Activated naive CD8-positive, alpha-beta T cell treated with anti-CD3 and anti-CD28 coated beads for 36 hours (primary cell): Measurements from ENCODE around the gene CNR1. TPM values are rescaled to one million over a fixed set of nuclear protein-coding genes. Genes with fewer than 3 reads are reported as not detected.
"Not testable (repeated sequence)": the region's sequence is repeated elsewhere in the genome, so short reads cannot be mapped to it uniquely, and the experiment has no call there.

Source experiments
- DNase-seq: peaks from one replicate; pipeline ENCODE4 v3.0.0; 2021
- H3K27ac Mint-ChIP-seq: one replicate; pipeline ENCODE4 v1.8.0; 2022; ENCODE audit warnings: mild to moderate bottlenecking, moderate library complexity, mixed read lengths
- H3K27me3 Mint-ChIP-seq: one replicate; pipeline ENCODE4 v1.8.0; 2022; ENCODE audit warnings: mild to moderate bottlenecking, mixed read lengths
- H3K36me3 Mint-ChIP-seq: one replicate; pipeline ENCODE4 v1.8.0; 2021; ENCODE audit warnings: mild to moderate bottlenecking, mixed read lengths
- H3K4me1 Mint-ChIP-seq: one replicate; pipeline ENCODE4 v1.8.0; 2021; ENCODE audit warnings: mixed read lengths
- H3K4me3 Mint-ChIP-seq: one replicate; pipeline ENCODE4 v1.8.0; 2022; ENCODE audit warnings: mild to moderate bottlenecking, moderate library complexity, mixed read lengths
- H3K9me3 Mint-ChIP-seq: one replicate; pipeline ENCODE4 v1.8.0; 2022; ENCODE audit warnings: mixed read lengths
- total RNA-seq, 2 experiments: library from RNA; stranded (reverse); gene quantifications; one replicate each; pipeline ENCODE4 v1.2.3, GENCODE V29; 2021

CNR1 gene
- total RNA-seq: not detected

GRCh38 chr6:88165844-88166492 lies at the start of gene CNR1:
TSS of gene CNR1 (minus strand) at chr6:88166347. CDS start at chr6:88145274, 21,073 bp downstream.
- H3K4me3 Mint-ChIP-seq: peak within 1 kb of the TSS; percentile 75
- no peaks in the 10 kb centered on the region for H3K9me3 Mint-ChIP-seq
- DNase-seq: peak; percentile 8
- H3K27ac Mint-ChIP-seq: no peak within 1 kb of the TSS
- peaks cover 73% of the 10 kb centered on the region for H3K27me3 Mint-ChIP-seq
- H3K36me3 Mint-ChIP-seq: no peaks in the 10 kb centered on the region
- peaks cover 13% of the 10 kb centered on the region for H3K4me1 Mint-ChIP-seq

GRCh38 chr6:88211446-88211845 lies 45.3 kb upstream of the CNR1 start:
- H3K36me3 Mint-ChIP-seq: no peaks in the 10 kb centered on the region
- H3K27me3 Mint-ChIP-seq: no peaks in the 10 kb centered on the region
- H3K9me3 Mint-ChIP-seq: no peaks in the 10 kb centered on the region
- no peak overlapping the region for H3K4me3 Mint-ChIP-seq
- no peaks in the 10 kb centered on the region for H3K4me1 Mint-ChIP-seq
- H3K27ac Mint-ChIP-seq: no peak overlapping the region
- no peak for DNase-seq

GRCh38 chr6:88209301-88209700 lies 43.2 kb upstream of the CNR1 start:
- DNase-seq: no peak
- no peaks in the 10 kb centered on the region for H3K4me1 Mint-ChIP-seq
- peaks cover 11% of the 10 kb centered on the region for H3K9me3 Mint-ChIP-seq
- H3K27me3 Mint-ChIP-seq: no peaks in the 10 kb centered on the region
- no peak overlapping the region for H3K27ac Mint-ChIP-seq
- H3K4me3 Mint-ChIP-seq: no peak overlapping the region
- H3K36me3 Mint-ChIP-seq: no peaks in the 10 kb centered on the region

GRCh38 chr6:88208726-88209125 lies 42.6 kb upstream of the CNR1 start:
- H3K27ac Mint-ChIP-seq: no peak overlapping the region

GRCh38 chr6:88201734-88202133 lies 35.6 kb upstream of the CNR1 start:
- not testable (repeated sequence) for DNase-seq, H3K27me3 Mint-ChIP-seq, H3K4me1 Mint-ChIP-seq, H3K27ac Mint-ChIP-seq, H3K36me3 Mint-ChIP-seq, H3K4me3 Mint-ChIP-seq
- H3K9me3 Mint-ChIP-seq: peaks cover 29% of the 10 kb centered on the region

More at GRCh38 chr6:88208726-88209125, 42.6 kb upstream of the CNR1 start:
- Mint-ChIP-seq H3K27me3 (no peaks in the 10 kb centered on the region), H3K4me1 (no peaks in the 10 kb centered on the region), H3K36me3 (no peaks in the 10 kb centered on the region), H3K9me3 (peaks cover 16% of the 10 kb centered on the region), H3K4me3 (no peak overlapping the region)
- no peak for DNase-seq

- Mint-ChIP-seq H3K9me3 (peaks cover 2% of the 10 kb centered on the region), H3K36me3 (no peaks in the 10 kb centered on the region), H3K4me3 (no peak overlapping the region), H3K27ac (no peak overlapping the region), H3K4me1 (no peaks in the 10 kb centered on the region), H3K27me3 (peaks cover 18% of the 10 kb centered on the region)
- no peak for DNase-seq
These were observed 18.8 kb upstream of the CNR1 start for GRCh38 chr6:88184921-88185320.

- peaks cover 2% of the 10 kb centered on the region for H3K9me3 Mint-ChIP-seq
- no peak overlapping the region for H3K27ac Mint-ChIP-seq
- H3K4me1 Mint-ChIP-seq: no peaks in the 10 kb centered on the region
- DNase-seq: no peak
- H3K36me3 Mint-ChIP-seq: no peaks in the 10 kb centered on the region
- H3K27me3 Mint-ChIP-seq: peaks cover 21% of the 10 kb centered on the region
- H3K4me3 Mint-ChIP-seq: no peak overlapping the region
These were observed 17.3 kb upstream of the CNR1 start for GRCh38 chr6:88183471-88183870.

- no peaks in the 10 kb centered on the region for H3K36me3 Mint-ChIP-seq
- peaks cover 40% of the 10 kb centered on the region for H3K27me3 Mint-ChIP-seq
- no peaks in the 10 kb centered on the region for H3K4me1 Mint-ChIP-seq
- H3K4me3 Mint-ChIP-seq: no peak overlapping the region
- H3K27ac Mint-ChIP-seq: no peak overlapping the region
- no peak for DNase-seq
- H3K9me3 Mint-ChIP-seq: peaks cover 2% of the 10 kb centered on the region
These were observed 13.5 kb upstream of the CNR1 start for GRCh38 chr6:88179692-88180091.

- H3K27ac Mint-ChIP-seq: no peak overlapping the region
- no peak overlapping the region for H3K4me3 Mint-ChIP-seq
- no peak for DNase-seq
- peaks cover 40% of the 10 kb centered on the region for H3K27me3 Mint-ChIP-seq
- peaks cover 2% of the 10 kb centered on the region for H3K9me3 Mint-ChIP-seq
- no peaks in the 10 kb centered on the region for H3K36me3 Mint-ChIP-seq
- no peaks in the 10 kb centered on the region for H3K4me1 Mint-ChIP-seq
These were observed 11.9 kb upstream of the CNR1 start for GRCh38 chr6:88177961-88178464.

- Mint-ChIP-seq H3K36me3 (no peaks in the 10 kb centered on the region), H3K4me3 (no peak overlapping the region), H3K27me3 (peaks cover 57% of the 10 kb centered on the region), H3K4me1 (no peaks in the 10 kb centered on the region), H3K27ac (no peak overlapping the region), H3K9me3 (no peaks in the 10 kb centered on the region)
- DNase-seq: no peak
These were observed 8.8 kb upstream of the CNR1 start for GRCh38 chr6:88174906-88175305.

GRCh38 chr6:88171312-88171711 lies 5.2 kb upstream of the CNR1 start:
- DNase-seq: no peak
- no peak overlapping the region for H3K27ac Mint-ChIP-seq
- H3K4me1 Mint-ChIP-seq: peaks cover 8% of the 10 kb centered on the region
- no peaks in the 10 kb centered on the region for H3K36me3 Mint-ChIP-seq
- H3K9me3 Mint-ChIP-seq: no peaks in the 10 kb centered on the region
- no peak overlapping the region for H3K4me3 Mint-ChIP-seq
- H3K27me3 Mint-ChIP-seq: peaks cover 67% of the 10 kb centered on the region

- Mint-ChIP-seq H3K4me1 (peaks cover 13% of the 10 kb centered on the region), H3K27ac (no peak overlapping the region), H3K9me3 (no peaks in the 10 kb centered on the region), H3K4me3 (no peak overlapping the region), H3K27me3 (peaks cover 77% of the 10 kb centered on the region), H3K36me3 (no peaks in the 10 kb centered on the region)
- no peak for DNase-seq
These were observed 2.2 kb upstream of the CNR1 start for GRCh38 chr6:88168362-88168761.

- H3K4me3 Mint-ChIP-seq: peak overlapping the region; percentile 38
- peaks cover 76% of the 10 kb centered on the region for H3K27me3 Mint-ChIP-seq
- peaks cover 13% of the 10 kb centered on the region for H3K4me1 Mint-ChIP-seq
- no peaks in the 10 kb centered on the region for H3K36me3 Mint-ChIP-seq
- no peaks in the 10 kb centered on the region for H3K9me3 Mint-ChIP-seq
- no peak overlapping the region for H3K27ac Mint-ChIP-seq
- peak; percentile 16 for DNase-seq
These were observed 1.3 kb upstream of the CNR1 start for GRCh38 chr6:88167352-88167937.

GRCh38 chr6:88166493-88167351 lies 575 bp upstream of the CNR1 start:
- Mint-ChIP-seq H3K27me3 (peaks cover 76% of the 10 kb centered on the region), H3K4me3 (peak overlapping the region; percentile 75), H3K27ac (no peak overlapping the region), H3K4me1 (peaks cover 13% of the 10 kb centered on the region), H3K9me3 (no peaks in the 10 kb centered on the region), H3K36me3 (no peaks in the 10 kb centered on the region)
- DNase-seq: peak; percentile 7

GRCh38 chr6:88165087-88165843 lies 882 bp downstream of the CNR1 start:
- H3K4me3 Mint-ChIP-seq: peak overlapping the region; percentile 57
- DNase-seq: no peak
- H3K4me1 Mint-ChIP-seq: peaks cover 13% of the 10 kb centered on the region
- H3K9me3 Mint-ChIP-seq: no peaks in the 10 kb centered on the region
- H3K36me3 Mint-ChIP-seq: no peaks in the 10 kb centered on the region
- H3K27me3 Mint-ChIP-seq: peaks cover 68% of the 10 kb centered on the region
- no peak overlapping the region for H3K27ac Mint-ChIP-seq
